Measurements from ENCODE around the gene TSPAN18.

GRCh38 chr11:44763121-44763820, 36.5 kb downstream of the TSPAN18 start:
- TF ChIP-seq CTCF (IDR thresholded peaks at IDR 0.05; ENCODE audit: low read depth, low read length) (no peak), EZH2phosphoT487 (IDR thresholded peaks at IDR 0.05; ENCODE audit: low read depth) (no peak)

Data from OCI-LY3 (cell line).